ENCODE data around the gene SLC2A5.
"Not testable (repeated sequence)": the region's sequence is repeated elsewhere in the genome, so short reads cannot be mapped to it uniquely, and the experiment has no call there.

SLC2A5 gene

GRCh38 chr1:9038881-9039760, 30.3 kb downstream of the SLC2A5 start:
- Histone ChIP-seq H3K9me3 (ENCODE audit: control insufficient read depth, insufficient read depth, low read length) (no peaks in the 10 kb centered on the region), H3K27me3 (ENCODE audit: control insufficient read depth, insufficient read depth, low read length) (no peaks in the 10 kb centered on the region), H3K4me1 (ENCODE audit: control insufficient read depth, insufficient read depth, low read length) (no peaks in the 10 kb centered on the region), H3K36me3 (ENCODE audit: control insufficient read depth, insufficient read depth, low read length) (no peaks in the 10 kb centered on the region), H3K4me3 (ENCODE audit: low read depth, low read length) (no peak overlapping the region), H3K9ac (ENCODE audit: low read depth, low read length) (no peak overlapping the region)

GRCh38 chr1:9038338-9038650, 31.1 kb downstream of the SLC2A5 start:
- no peak overlapping the region for H3K9ac ChIP-seq (ENCODE audit: low read depth, low read length)
- H3K36me3 ChIP-seq (ENCODE audit: control insufficient read depth, insufficient read depth, low read length), result no peaks in the 10 kb centered on the region
- no peaks in the 10 kb centered on the region for H3K27me3 ChIP-seq (ENCODE audit: control insufficient read depth, insufficient read depth, low read length)
- no peaks in the 10 kb centered on the region for H3K9me3 ChIP-seq (ENCODE audit: control insufficient read depth, insufficient read depth, low read length)
- H3K4me3 ChIP-seq (ENCODE audit: low read depth, low read length), result no peak overlapping the region
- no peaks in the 10 kb centered on the region for H3K4me1 ChIP-seq (ENCODE audit: control insufficient read depth, insufficient read depth, low read length)

- H3K9ac ChIP-seq (ENCODE audit: low read depth, low read length), result no peak overlapping the region
- no peaks in the 10 kb centered on the region for H3K27me3 ChIP-seq (ENCODE audit: control insufficient read depth, insufficient read depth, low read length)
- no peak overlapping the region for H3K4me3 ChIP-seq (ENCODE audit: low read depth, low read length)
- H3K9me3 ChIP-seq (ENCODE audit: control insufficient read depth, insufficient read depth, low read length), result no peaks in the 10 kb centered on the region
- H3K4me1 ChIP-seq (ENCODE audit: control insufficient read depth, insufficient read depth, low read length), result no peaks in the 10 kb centered on the region
- H3K36me3 ChIP-seq (ENCODE audit: control insufficient read depth, insufficient read depth, low read length), result no peaks in the 10 kb centered on the region
These were observed 31.7 kb downstream of the SLC2A5 start for GRCh38 chr1:9037476-9038337.

- H3K4me1 ChIP-seq (ENCODE audit: control insufficient read depth, insufficient read depth, low read length), result no peaks in the 10 kb centered on the region
- H3K36me3 ChIP-seq (ENCODE audit: control insufficient read depth, insufficient read depth, low read length), result no peaks in the 10 kb centered on the region
- H3K9ac ChIP-seq (ENCODE audit: low read depth, low read length), result no peak overlapping the region
- H3K27me3 ChIP-seq (ENCODE audit: control insufficient read depth, insufficient read depth, low read length), result no peaks in the 10 kb centered on the region
- no peak overlapping the region for H3K4me3 ChIP-seq (ENCODE audit: low read depth, low read length)
- H3K9me3 ChIP-seq (ENCODE audit: control insufficient read depth, insufficient read depth, low read length), result peaks cover 4% of the 10 kb centered on the region
These were observed 34.2 kb downstream of the SLC2A5 start for GRCh38 chr1:9035226-9035625.

GRCh38 chr1:9033363-9033762, 36.1 kb downstream of the SLC2A5 start:
- H3K36me3 ChIP-seq (ENCODE audit: control insufficient read depth, insufficient read depth, low read length), result no peaks in the 10 kb centered on the region
- no peak overlapping the region for H3K9ac ChIP-seq (ENCODE audit: low read depth, low read length)
- no peaks in the 10 kb centered on the region for H3K4me1 ChIP-seq (ENCODE audit: control insufficient read depth, insufficient read depth, low read length)
- H3K4me3 ChIP-seq (ENCODE audit: low read depth, low read length), result no peak overlapping the region
- H3K9me3 ChIP-seq (ENCODE audit: control insufficient read depth, insufficient read depth, low read length), result peaks cover 4% of the 10 kb centered on the region
- no peaks in the 10 kb centered on the region for H3K27me3 ChIP-seq (ENCODE audit: control insufficient read depth, insufficient read depth, low read length)

- Histone ChIP-seq H3K9me3 (ENCODE audit: control insufficient read depth, insufficient read depth, low read length) (peaks cover 4% of the 10 kb centered on the region), H3K27me3 (ENCODE audit: control insufficient read depth, insufficient read depth, low read length) (no peaks in the 10 kb centered on the region), H3K9ac (ENCODE audit: low read depth, low read length) (no peak overlapping the region), H3K36me3 (ENCODE audit: control insufficient read depth, insufficient read depth, low read length) (no peaks in the 10 kb centered on the region), H3K4me3 (ENCODE audit: low read depth, low read length) (no peak overlapping the region), H3K4me1 (ENCODE audit: control insufficient read depth, insufficient read depth, low read length) (no peaks in the 10 kb centered on the region)
These were observed 37.8 kb downstream of the SLC2A5 start for GRCh38 chr1:9031484-9032259.

GRCh38 chr1:9031077-9031476, 38.4 kb downstream of the SLC2A5 start:
- not testable (repeated sequence) for H3K9me3 ChIP-seq (ENCODE audit: control insufficient read depth, insufficient read depth, low read length); H3K4me3 ChIP-seq (ENCODE audit: low read depth, low read length); H3K9ac ChIP-seq (ENCODE audit: low read depth, low read length); H3K36me3 ChIP-seq (ENCODE audit: control insufficient read depth, insufficient read depth, low read length); H3K4me1 ChIP-seq (ENCODE audit: control insufficient read depth, insufficient read depth, low read length); H3K27me3 ChIP-seq (ENCODE audit: control insufficient read depth, insufficient read depth, low read length)

- Histone ChIP-seq H3K36me3 (ENCODE audit: control insufficient read depth, insufficient read depth, low read length) (no peaks in the 10 kb centered on the region), H3K9me3 (ENCODE audit: control insufficient read depth, insufficient read depth, low read length) (peaks cover 4% of the 10 kb centered on the region), H3K9ac (ENCODE audit: low read depth, low read length) (no peak overlapping the region), H3K4me3 (ENCODE audit: low read depth, low read length) (no peak overlapping the region), H3K4me1 (ENCODE audit: control insufficient read depth, insufficient read depth, low read length) (no peaks in the 10 kb centered on the region), H3K27me3 (ENCODE audit: control insufficient read depth, insufficient read depth, low read length) (no peaks in the 10 kb centered on the region)
These were observed 40.3 kb downstream of the SLC2A5 start for GRCh38 chr1:9028921-9029705.

GRCh38 chr1:9027307-9027706, 42.1 kb downstream of the SLC2A5 start:
- H3K9me3 ChIP-seq (ENCODE audit: control insufficient read depth, insufficient read depth, low read length), result peaks cover 4% of the 10 kb centered on the region
- H3K4me3 ChIP-seq (ENCODE audit: low read depth, low read length), result no peak overlapping the region
- no peaks in the 10 kb centered on the region for H3K27me3 ChIP-seq (ENCODE audit: control insufficient read depth, insufficient read depth, low read length)
- H3K36me3 ChIP-seq (ENCODE audit: control insufficient read depth, insufficient read depth, low read length), result no peaks in the 10 kb centered on the region
- no peak overlapping the region for H3K9ac ChIP-seq (ENCODE audit: low read depth, low read length)
- no peaks in the 10 kb centered on the region for H3K4me1 ChIP-seq (ENCODE audit: control insufficient read depth, insufficient read depth, low read length)

GRCh38 chr1:9025449-9025848, 44.0 kb downstream of the SLC2A5 start:
- H3K9me3 ChIP-seq (ENCODE audit: control insufficient read depth, insufficient read depth, low read length), result no peaks in the 10 kb centered on the region
- no peak overlapping the region for H3K9ac ChIP-seq (ENCODE audit: low read depth, low read length)
- H3K36me3 ChIP-seq (ENCODE audit: control insufficient read depth, insufficient read depth, low read length), result no peaks in the 10 kb centered on the region
- H3K4me3 ChIP-seq (ENCODE audit: low read depth, low read length), result no peak overlapping the region
- no peaks in the 10 kb centered on the region for H3K27me3 ChIP-seq (ENCODE audit: control insufficient read depth, insufficient read depth, low read length)
- no peaks in the 10 kb centered on the region for H3K4me1 ChIP-seq (ENCODE audit: control insufficient read depth, insufficient read depth, low read length)

- Histone ChIP-seq H3K4me1 (ENCODE audit: control insufficient read depth, insufficient read depth, low read length) (no peaks in the 10 kb centered on the region), H3K9me3 (ENCODE audit: control insufficient read depth, insufficient read depth, low read length) (no peaks in the 10 kb centered on the region), H3K36me3 (ENCODE audit: control insufficient read depth, insufficient read depth, low read length) (no peaks in the 10 kb centered on the region), H3K27me3 (ENCODE audit: control insufficient read depth, insufficient read depth, low read length) (no peaks in the 10 kb centered on the region), H3K9ac (ENCODE audit: low read depth, low read length) (no peak overlapping the region), H3K4me3 (ENCODE audit: low read depth, low read length) (no peak overlapping the region)
These were observed 44.6 kb downstream of the SLC2A5 start for GRCh38 chr1:9024837-9025236.

All from iPS-15b (cell line).